ENCODE results near the gene KDM5A. TPM values are rescaled to one million over a fixed set of nuclear protein-coding genes. Genes with fewer than 3 reads are reported as not detected.
A peak's percentile ranks its signal among the peaks of the same experiment; 100 is the strongest.
"Not testable (repeated sequence)": the region's sequence is repeated elsewhere in the genome, so short reads cannot be mapped to it uniquely, and the experiment has no call there.

Gene KDM5A
- total and polyA plus RNA-seq, 5 experiments from 2014 or later = 43.6 to 126 (median 60.1) TPM

GRCh38 chr12:370739-371485 is 18.2 kb downstream of the KDM5A start:
- not testable (repeated sequence) for H3K4me3 Mint-ChIP-seq, H3K9me3 Mint-ChIP-seq, ATAC-seq, H3K27me3 Mint-ChIP-seq, DNase-seq
- H3K4me1 Mint-ChIP-seq = peaks cover 0 to 20% (median 10%) of the 10 kb centered on the region in 4 donors
- H3K27ac Mint-ChIP-seq = peak overlapping the region in 3 of 10 donors; percentile 13 to 40 (median 32)
- H3K36me3 Mint-ChIP-seq = peaks cover 19 to 79% (median 72%) of the 10 kb centered on the region in 3 donors
- POLR2A ChIA-PET = interaction anchor here (0.9 kb wide), 1 partner anchor 18 kb away, joined by 3 read pairs; the partner anchor contains the start of gene KDM5A

GRCh38 chr12:367972-368371 is 21.1 kb downstream of the KDM5A start:
- Mint-ChIP-seq H3K9me3 (peaks cover 0 to 11% (median 3%) of the 10 kb centered on the region in 9 donors), H3K4me3 (no peak overlapping the region)
- POLR2A ChIA-PET = no interaction called here

GRCh38 chr12:366820-367219 is 22.3 kb downstream of the KDM5A start:
- Mint-ChIP-seq H3K36me3 (peaks cover 31 to 87% (median 77%) of the 10 kb centered on the region in 3 donors), H3K9me3 (peaks cover 0 to 11% (median 3%) of the 10 kb centered on the region in 9 donors), H3K27ac (no peak overlapping the region), H3K4me3 (no peak overlapping the region), H3K4me1 (peaks cover 0 to 23% (median 10%) of the 10 kb centered on the region in 4 donors), H3K27me3 (no peaks in the 10 kb centered on the region)
- DNase-seq (no peak), ATAC-seq (no peak)
- POLR2A ChIA-PET = no interaction called here

More at GRCh38 chr12:367972-368371, 21.1 kb downstream of the KDM5A start:
- Mint-ChIP-seq H3K27ac (no peak overlapping the region), H3K27me3 (no peaks in the 10 kb centered on the region), H3K4me1 (peaks cover 0 to 12% (median 7%) of the 10 kb centered on the region in 4 donors), H3K36me3 (peaks cover 28 to 80% (median 78%) of the 10 kb centered on the region in 3 donors)
- DNase-seq (no peak), ATAC-seq (no peak)

GRCh38 chr12:359091-359490 is 30.0 kb downstream of the KDM5A start:
- peaks cover 17 to 97% (median 64%) of the 10 kb centered on the region in 3 donors for H3K36me3 Mint-ChIP-seq
- POLR2A ChIA-PET = interaction anchor here (0.7 kb wide), 1 partner anchor 41 kb away, joined by 3 read pairs; no protein-coding TSS in a partner anchor
- peak overlapping the region in 2 of 10 donors; percentile 40 to 58 for H3K27ac Mint-ChIP-seq
- H3K27me3 Mint-ChIP-seq = no peaks in the 10 kb centered on the region
- ATAC-seq (no peak), DNase-seq (no peak)
- H3K4me3 Mint-ChIP-seq = no peak overlapping the region
- H3K9me3 Mint-ChIP-seq = no peaks in the 10 kb centered on the region
- peaks cover 12 to 40% (median 22%) of the 10 kb centered on the region in 4 donors for H3K4me1 Mint-ChIP-seq

- Mint-ChIP-seq H3K4me1 (peaks cover 7 to 31% (median 15%) of the 10 kb centered on the region in 4 donors), H3K27me3 (no peaks in the 10 kb centered on the region), H3K4me3 (no peak overlapping the region), H3K9me3 (no peaks in the 10 kb centered on the region), H3K36me3 (peaks cover 13 to 97% (median 60%) of the 10 kb centered on the region in 3 donors), H3K27ac (peak overlapping the region in 6 of 10 donors; percentile 10 to 73 (median 30))
- DNase-seq (no peak), ATAC-seq (no peak)
- POLR2A ChIA-PET = no interaction called here
Measured at GRCh38 chr12:356276-356988, 32.7 kb downstream of the KDM5A start.

- H3K27me3 Mint-ChIP-seq, H3K27ac Mint-ChIP-seq, H3K4me3 Mint-ChIP-seq, POLR2A ChIA-PET, ATAC-seq, H3K9me3 Mint-ChIP-seq, DNase-seq: not testable (repeated sequence)
- peaks cover 8 to 27% (median 18%) of the 10 kb centered on the region in 4 donors for H3K4me1 Mint-ChIP-seq
- H3K36me3 Mint-ChIP-seq = peaks cover 10 to 96% (median 54%) of the 10 kb centered on the region in 3 donors
Measured at GRCh38 chr12:351197-351596, 37.9 kb downstream of the KDM5A start.

- not testable (repeated sequence) for ATAC-seq, H3K27ac Mint-ChIP-seq
Measured at GRCh38 chr12:349625-350024, 39.5 kb downstream of the KDM5A start.

GRCh38 chr12:343036-343435 is 46.1 kb downstream of the KDM5A start:
- H3K27me3 Mint-ChIP-seq, POLR2A ChIA-PET, H3K9me3 Mint-ChIP-seq, ATAC-seq, H3K4me3 Mint-ChIP-seq: not testable (repeated sequence)
- Mint-ChIP-seq H3K36me3 (peaks cover 0 to 99% (median 47%) of the 10 kb centered on the region in 3 donors), H3K4me1 (peaks cover 34 to 76% (median 55%) of the 10 kb centered on the region in 4 donors), H3K27ac (peak overlapping the region in 1 of 10 donors; percentile 36)
- DNase-seq = peak in 1 of 10 donors; percentile 60

More at GRCh38 chr12:349625-350024, 39.5 kb downstream of the KDM5A start:
- Mint-ChIP-seq H3K4me1 (peaks cover 20 to 40% (median 32%) of the 10 kb centered on the region in 4 donors), H3K36me3 (peaks cover 10 to 97% (median 54%) of the 10 kb centered on the region in 3 donors)
- DNase-seq, H3K27me3 Mint-ChIP-seq, POLR2A ChIA-PET, H3K9me3 Mint-ChIP-seq, H3K4me3 Mint-ChIP-seq: not testable (repeated sequence)

GRCh38 chr12:337039-337438 is 52.1 kb downstream of the KDM5A start:
- DNase-seq = no peak
- Mint-ChIP-seq H3K27ac (peak overlapping the region in 6 of 10 donors; percentile 1 to 68 (median 64)), H3K4me1 (peaks cover 13 to 35% (median 25%) of the 10 kb centered on the region in 4 donors), H3K27me3 (no peaks in the 10 kb centered on the region), H3K4me3 (no peak overlapping the region), H3K36me3 (peaks cover 4 to 90% (median 17%) of the 10 kb centered on the region in 3 donors), H3K9me3 (no peaks in the 10 kb centered on the region)
- ATAC-seq = no peak
- POLR2A ChIA-PET = no interaction called here

- no peaks in the 10 kb centered on the region for H3K9me3 Mint-ChIP-seq
- no peak for DNase-seq
- peaks cover 7 to 26% (median 20%) of the 10 kb centered on the region in 4 donors for H3K4me1 Mint-ChIP-seq
- peaks cover 7 to 90% (median 13%) of the 10 kb centered on the region in 3 donors for H3K36me3 Mint-ChIP-seq
- ATAC-seq = no peak
- H3K27ac Mint-ChIP-seq = peak overlapping the region in 1 of 10 donors; percentile 61
- POLR2A ChIA-PET = no interaction called here
- no peak overlapping the region for H3K4me3 Mint-ChIP-seq
- H3K27me3 Mint-ChIP-seq = no peaks in the 10 kb centered on the region
Measured at GRCh38 chr12:334125-334524, 55.0 kb downstream of the KDM5A start.

- ATAC-seq (no peak), DNase-seq (no peak)
- Mint-ChIP-seq H3K9me3 (no peaks in the 10 kb centered on the region), H3K4me1 (peaks cover 3 to 32% (median 16%) of the 10 kb centered on the region in 4 donors), H3K27ac (peak overlapping the region in 3 of 10 donors; percentile 10 to 61 (median 15)), H3K36me3 (peaks cover 12 to 88% (median 18%) of the 10 kb centered on the region in 3 donors), H3K4me3 (no peak overlapping the region), H3K27me3 (no peaks in the 10 kb centered on the region)
- POLR2A ChIA-PET = no interaction called here
Measured at GRCh38 chr12:332581-333205, 56.4 kb downstream of the KDM5A start.

GRCh38 chr12:331287-331686 is 57.8 kb downstream of the KDM5A start:
- DNase-seq = no peak
- ATAC-seq = no peak
- Mint-ChIP-seq H3K4me3 (peak overlapping the region in 1 of 10 donors; percentile 29), H3K4me1 (peaks cover 2 to 28% (median 14%) of the 10 kb centered on the region in 4 donors), H3K9me3 (no peaks in the 10 kb centered on the region), H3K27me3 (no peaks in the 10 kb centered on the region), H3K27ac (peak overlapping the region in 3 of 10 donors; percentile 31 to 68 (median 59)), H3K36me3 (peaks cover 7 to 87% (median 22%) of the 10 kb centered on the region in 3 donors)
- POLR2A ChIA-PET = no interaction called here
